ENCODE data around the gene ATXN1L.
"Not testable (repeated sequence)": the region's sequence is repeated elsewhere in the genome, so short reads cannot be mapped to it uniquely, and the experiment has no call there.

The ATXN1L gene

DNA sequence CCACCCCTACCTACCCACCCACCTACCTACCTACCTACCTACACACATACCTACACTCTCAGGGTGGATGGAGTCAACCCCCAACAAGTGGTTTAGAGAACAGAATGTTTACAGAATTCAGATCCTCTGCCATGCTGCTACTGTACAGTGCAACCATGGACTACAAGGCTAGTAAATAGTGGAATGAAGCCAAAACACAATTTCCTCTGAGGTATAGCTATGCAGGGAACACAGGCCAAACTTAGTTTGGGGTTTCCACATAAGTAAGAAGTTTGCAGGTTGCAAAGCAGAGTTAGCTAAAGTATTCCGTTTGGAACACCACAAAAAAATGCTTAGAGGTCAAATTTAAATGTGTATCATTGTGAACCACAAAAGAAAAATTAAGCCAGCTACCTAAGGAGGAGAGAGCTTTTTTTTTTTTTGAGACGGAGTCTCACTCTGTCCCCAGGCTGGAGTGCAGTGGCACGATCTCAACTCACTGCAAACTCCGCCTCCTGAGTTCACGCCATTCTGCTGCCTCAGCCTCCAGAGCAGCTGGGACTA is 34.4 kb upstream of the ATXN1L start:
- DNase-seq (ENCODE audit: low read depth in 2 of 2): peak; percentile 33 to 60
- TF ChIP-seq CTCF (IDR thresholded peaks at IDR 0.05; ENCODE audit: low read depth, low read length): no peak
- no peak overlapping the region for H3K4me3 ChIP-seq (replicated peaks in 1 of 2; ENCODE audit: low read depth in 2 of 2, low read length in 2 of 2)

DNA sequence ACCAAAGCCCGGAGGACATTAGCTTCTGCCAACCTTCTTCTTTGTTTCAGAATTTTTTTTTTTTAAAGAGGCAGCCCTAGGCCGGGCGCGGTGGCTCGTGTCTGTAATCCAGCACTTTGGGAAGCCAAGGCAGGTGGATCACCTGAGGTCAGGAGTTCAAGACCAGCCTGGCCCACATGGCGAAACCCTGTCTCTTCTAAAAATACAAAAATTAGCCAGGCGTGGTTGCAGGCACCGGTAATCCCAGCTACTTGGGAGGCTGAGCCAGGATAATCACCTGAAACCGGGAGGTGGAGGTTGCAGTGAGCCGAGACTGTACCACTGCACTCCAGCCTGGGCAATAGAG is 28.6 kb upstream of the ATXN1L start:
- H3K4me3 ChIP-seq (replicated peaks in 1 of 2; ENCODE audit: low read depth in 2 of 2, low read length in 2 of 2); DNase-seq (ENCODE audit: low read depth in 2 of 2): not testable (repeated sequence)

GRCh38 chr16:71826533-71827017 is 19.2 kb upstream of the ATXN1L start:
- DNase-seq (ENCODE audit: low read depth in 2 of 2): peak in 1 of 2 donors; percentile 36
- no peak for TF ChIP-seq CTCF (IDR thresholded peaks at IDR 0.05; ENCODE audit: low read depth, low read length)
- H3K4me3 ChIP-seq (replicated peaks in 1 of 2; ENCODE audit: low read depth in 2 of 2, low read length in 2 of 2): no peak overlapping the region

DNA sequence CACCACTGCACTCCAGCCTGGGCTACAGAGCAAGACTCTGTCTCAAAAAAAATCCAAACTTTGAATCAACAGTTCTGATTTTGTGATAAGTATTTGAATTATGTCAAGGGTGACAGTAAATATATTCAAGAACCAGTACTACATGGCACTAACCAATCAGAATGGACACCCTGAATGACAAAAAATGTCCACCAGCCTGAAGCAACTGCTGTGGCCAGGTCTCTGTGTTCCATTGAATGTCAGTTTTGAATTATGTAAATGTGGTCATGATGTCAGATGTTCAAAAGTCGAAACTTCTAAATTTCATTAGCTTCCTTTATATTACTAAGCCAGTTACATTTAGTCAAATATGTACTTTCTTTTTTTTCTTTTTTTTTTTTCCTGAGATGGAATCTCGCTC is 15.4 kb upstream of the ATXN1L start:
- DNase-seq (ENCODE audit: low read depth in 2 of 2): no peak
- no peak for TF ChIP-seq CTCF (IDR thresholded peaks at IDR 0.05; ENCODE audit: low read depth, low read length)
- no peak overlapping the region for H3K4me3 ChIP-seq (replicated peaks in 1 of 2; ENCODE audit: low read depth in 2 of 2, low read length in 2 of 2)

DNA sequence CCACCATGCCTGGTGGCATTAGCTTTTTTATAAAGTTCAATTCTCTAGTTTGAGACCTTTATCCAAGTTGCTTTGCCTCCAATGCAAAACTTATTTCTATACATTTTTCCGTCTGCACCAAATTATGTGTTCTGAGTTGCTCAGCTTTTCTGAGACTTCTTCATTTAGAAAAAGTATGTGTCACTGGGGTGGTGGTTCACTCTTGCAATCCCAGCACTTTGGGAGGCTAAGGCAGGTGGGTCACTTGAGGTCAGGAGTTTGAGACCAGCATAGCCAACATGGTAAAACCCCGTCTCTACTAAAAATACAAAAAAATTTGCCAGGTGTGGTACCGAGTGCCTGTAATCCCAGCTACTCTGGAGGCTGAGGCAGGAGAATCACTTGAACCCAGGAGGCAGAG is 14.1 kb upstream of the ATXN1L start:
- H3K4me3 ChIP-seq (replicated peaks in 1 of 2; ENCODE audit: low read depth in 2 of 2, low read length in 2 of 2); DNase-seq (ENCODE audit: low read depth in 2 of 2): not testable (repeated sequence)

- not testable (repeated sequence) for H3K4me3 ChIP-seq (replicated peaks in 1 of 2; ENCODE audit: low read depth in 2 of 2, low read length in 2 of 2); DNase-seq (ENCODE audit: low read depth in 2 of 2)
Observed at GRCh38 chr16:71832112-71832511, 13.7 kb upstream of the ATXN1L start.

- DNase-seq (ENCODE audit: low read depth in 2 of 2): no peak
- H3K4me3 ChIP-seq (replicated peaks in 1 of 2; ENCODE audit: low read depth in 2 of 2, low read length in 2 of 2): no peak overlapping the region
- no peak for TF ChIP-seq CTCF (IDR thresholded peaks at IDR 0.05; ENCODE audit: low read depth, low read length)
Observed at GRCh38 chr16:71834291-71834690, 11.5 kb upstream of the ATXN1L start.

DNA sequence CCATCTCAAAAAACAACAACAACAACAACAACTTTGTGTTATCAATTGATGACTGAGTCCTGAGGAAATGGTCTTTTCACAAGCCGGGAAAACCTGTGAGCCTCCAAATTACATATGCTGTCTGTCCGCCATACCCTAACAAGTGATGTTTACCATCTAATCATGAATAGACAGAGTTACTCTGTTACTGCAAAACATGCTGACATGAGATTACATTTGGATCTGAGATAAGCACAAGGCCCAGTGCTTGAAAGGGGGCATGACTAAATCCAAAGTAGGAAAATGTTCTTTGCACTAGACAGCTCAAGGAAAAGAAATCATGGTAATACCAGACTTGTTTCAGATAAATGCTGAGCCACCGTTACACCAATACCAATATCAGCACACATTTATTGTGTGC is 8.6 kb upstream of the ATXN1L start:
- no peak for TF ChIP-seq CTCF (IDR thresholded peaks at IDR 0.05; ENCODE audit: low read depth, low read length)
- no peak for DNase-seq (ENCODE audit: low read depth in 2 of 2)
- H3K4me3 ChIP-seq (replicated peaks in 1 of 2; ENCODE audit: low read depth in 2 of 2, low read length in 2 of 2): no peak overlapping the region
